ENCODE results near the gene NRXN3. TPM values are rescaled to one million over a fixed set of nuclear protein-coding genes. Genes with fewer than 3 reads are reported as not detected.

Gene NRXN3
- total and polyA plus RNA-seq, 2 donors (not counting 1 experiment from before 2014, with no cell fraction given): not detected

DNA sequence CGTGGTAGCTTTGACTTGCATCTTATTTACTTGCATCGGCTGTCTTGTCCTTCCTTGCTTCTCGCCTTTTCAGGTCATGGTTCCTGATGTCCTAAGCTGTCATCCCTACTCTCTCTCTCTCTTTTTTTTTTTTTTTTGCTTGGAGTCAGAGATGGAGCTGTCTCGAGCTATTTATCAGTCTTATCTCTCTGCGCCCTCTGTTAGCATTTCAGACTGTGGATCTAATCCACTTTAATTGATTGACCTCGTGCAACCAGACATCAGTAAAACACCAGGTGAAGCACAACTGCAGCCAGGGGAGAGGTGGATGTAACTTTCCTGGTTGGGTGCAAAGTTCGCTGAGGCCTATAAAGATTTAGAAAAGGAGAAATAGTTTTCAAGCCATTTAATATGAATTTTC lies 1486.3 kb downstream of the NRXN3 start:
- Histone ChIP-seq H3K27me3 (replicated peaks in 1 of 4; ENCODE audit: control extremely low read depth in 1 of 4, control insufficient read depth in 3 of 4, insufficient read depth in 4 of 4, low read length in 3 of 4) (no peaks in the 10 kb centered on the region), H3K4me2 (replicated peaks; ENCODE audit: low read depth, low read length, poor library complexity, severe bottlenecking) (no peak overlapping the region), H4K20me1 (ENCODE audit: control insufficient read depth, insufficient read depth, low read length, poor library complexity, severe bottlenecking) (no peaks in the 10 kb centered on the region), H3K79me2 (ENCODE audit: control insufficient read depth, insufficient read depth, low read length) (no peaks in the 10 kb centered on the region), H2AFZ (ENCODE audit: insufficient read depth, low read depth, low read length, poor library complexity, severe bottlenecking) (no peak overlapping the region), H3K27ac (ENCODE audit: low read length in 2 of 2) (no peak overlapping the region), H3K36me3 (replicated peaks in 1 of 2; ENCODE audit: control extremely low read depth in 1 of 2, control insufficient read depth in 1 of 2, extremely low read depth in 1 of 2, insufficient read depth in 2 of 2, low read length in 1 of 2) (no peaks in the 10 kb centered on the region), H3K4me1 (ENCODE audit: control insufficient read depth in 2 of 2, insufficient read depth in 2 of 2, low read length in 2 of 2) (no peaks in the 10 kb centered on the region), H3K4me3 (ENCODE audit: control extremely low read depth in 1 of 5, extremely low read depth in 1 of 5, insufficient read depth in 1 of 5, low read depth in 2 of 5, low read length in 4 of 5) (no peak overlapping the region), H3K9me3 (ENCODE audit: control extremely low read depth in 1 of 3, control insufficient read depth in 2 of 3, insufficient read depth in 1 of 3, low read length in 2 of 3) (no peaks in the 10 kb centered on the region), H3K9ac (ENCODE audit: low read length) (no peak overlapping the region)
- CTCF ChIA-PET: no interaction called here
- H3K27ac Mint-ChIP-seq: no peak overlapping the region
- POLR2A ChIA-PET: no interaction called here
- ATAC-seq (ENCODE audit: low read depth) (no peak), DNase-seq (no peak)
- no peaks in the 10 kb centered on the region for H3K4me1 Mint-ChIP-seq
- intact Hi-C loops (cut with micrococcal nuclease): no loop called here
- peaks cover 3% of the 10 kb centered on the region for H3K9me3 Mint-ChIP-seq (ENCODE audit: insufficient read depth)
- WGBS (ENCODE audit: insufficient coverage): 73% methylated on average over 4 of the region's 7 CpGs
- TF ChIP-seq, protein P1, sequence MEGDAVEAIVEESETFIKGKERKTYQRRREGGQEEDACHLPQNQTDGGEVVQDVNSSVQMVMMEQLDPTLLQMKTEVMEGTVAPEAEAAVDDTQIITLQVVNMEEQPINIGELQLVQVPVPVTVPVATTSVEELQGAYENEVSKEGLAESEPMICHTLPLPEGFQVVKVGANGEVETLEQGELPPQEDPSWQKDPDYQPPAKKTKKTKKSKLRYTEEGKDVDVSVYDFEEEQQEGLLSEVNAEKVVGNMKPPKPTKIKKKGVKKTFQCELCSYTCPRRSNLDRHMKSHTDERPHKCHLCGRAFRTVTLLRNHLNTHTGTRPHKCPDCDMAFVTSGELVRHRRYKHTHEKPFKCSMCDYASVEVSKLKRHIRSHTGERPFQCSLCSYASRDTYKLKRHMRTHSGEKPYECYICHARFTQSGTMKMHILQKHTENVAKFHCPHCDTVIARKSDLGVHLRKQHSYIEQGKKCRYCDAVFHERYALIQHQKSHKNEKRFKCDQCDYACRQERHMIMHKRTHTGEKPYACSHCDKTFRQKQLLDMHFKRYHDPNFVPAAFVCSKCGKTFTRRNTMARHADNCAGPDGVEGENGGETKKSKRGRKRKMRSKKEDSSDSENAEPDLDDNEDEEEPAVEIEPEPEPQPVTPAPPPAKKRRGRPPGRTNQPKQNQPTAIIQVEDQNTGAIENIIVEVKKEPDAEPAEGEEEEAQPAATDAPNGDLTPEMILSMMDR (IDR thresholded peaks at IDR 0.05): no peak
- no peak for TF ChIP-seq EZH2 (IDR thresholded peaks at IDR 0.05; ENCODE audit: borderline replicate concordance, insufficient read depth, low read depth, low read length, poor library complexity, severe bottlenecking)
- H3K27me3 Mint-ChIP-seq: no peaks in the 10 kb centered on the region
- H3K4me3 Mint-ChIP-seq: no peak overlapping the region

DNA sequence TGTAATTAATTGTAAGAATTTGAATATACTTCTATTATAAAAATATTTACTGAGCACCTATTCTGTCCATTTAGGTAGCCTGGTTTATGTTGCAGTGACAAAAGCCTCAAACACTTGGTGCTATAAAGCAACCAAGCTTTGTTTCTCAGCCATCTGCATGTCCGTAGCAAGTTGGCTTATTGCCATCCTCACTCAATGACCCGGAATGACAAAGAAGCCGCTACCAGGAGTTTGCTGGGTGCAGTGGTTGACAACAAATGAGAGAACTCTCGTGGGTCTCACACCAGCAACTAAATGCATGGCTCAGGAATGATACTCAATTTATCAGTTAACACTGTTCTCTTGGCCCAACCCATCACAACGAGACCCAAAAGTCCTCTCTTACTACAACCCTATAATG lies 1488.0 kb downstream of the NRXN3 start:
- no peaks in the 10 kb centered on the region for H3K27me3 Mint-ChIP-seq
- H2AFZ ChIP-seq (ENCODE audit: insufficient read depth, low read depth, low read length, poor library complexity, severe bottlenecking): no peak overlapping the region
- intact Hi-C loops (cut with micrococcal nuclease): no loop called here
- no peak overlapping the region for H3K27ac Mint-ChIP-seq
- H3K36me3 ChIP-seq (replicated peaks in 1 of 2; ENCODE audit: control extremely low read depth in 1 of 2, control insufficient read depth in 1 of 2, extremely low read depth in 1 of 2, insufficient read depth in 2 of 2, low read length in 1 of 2): no peaks in the 10 kb centered on the region
- 75% methylated on average over 4 of the region's 5 CpGs for WGBS (ENCODE audit: insufficient coverage)
- no peak for TF ChIP-seq EZH2 (IDR thresholded peaks at IDR 0.05; ENCODE audit: borderline replicate concordance, insufficient read depth, low read depth, low read length, poor library complexity, severe bottlenecking)
- TF ChIP-seq, protein P1 (IDR thresholded peaks at IDR 0.05): no peak
- no peak overlapping the region for H3K4me2 ChIP-seq (replicated peaks; ENCODE audit: low read depth, low read length, poor library complexity, severe bottlenecking)
- no peaks in the 10 kb centered on the region for H3K79me2 ChIP-seq (ENCODE audit: control insufficient read depth, insufficient read depth, low read length)
- no peak overlapping the region for H3K4me3 ChIP-seq (ENCODE audit: control extremely low read depth in 1 of 5, extremely low read depth in 1 of 5, insufficient read depth in 1 of 5, low read depth in 2 of 5, low read length in 4 of 5)
- no peaks in the 10 kb centered on the region for H3K4me1 ChIP-seq (ENCODE audit: control insufficient read depth in 2 of 2, insufficient read depth in 2 of 2, low read length in 2 of 2)
- no peak for DNase-seq
- H3K27ac ChIP-seq (ENCODE audit: low read length in 2 of 2): no peak overlapping the region
- ChIA-PET POLR2A (no interaction called here), CTCF (no interaction called here)
- no peak overlapping the region for H3K9ac ChIP-seq (ENCODE audit: low read length)
- no peaks in the 10 kb centered on the region for H3K9me3 Mint-ChIP-seq (ENCODE audit: insufficient read depth)
- no peaks in the 10 kb centered on the region for H3K27me3 ChIP-seq (replicated peaks in 1 of 4; ENCODE audit: control extremely low read depth in 1 of 4, control insufficient read depth in 3 of 4, insufficient read depth in 4 of 4, low read length in 3 of 4)
- no peak for ATAC-seq (ENCODE audit: low read depth)
- H3K9me3 ChIP-seq (ENCODE audit: control extremely low read depth in 1 of 3, control insufficient read depth in 2 of 3, insufficient read depth in 1 of 3, low read length in 2 of 3): no peaks in the 10 kb centered on the region
- no peaks in the 10 kb centered on the region for H4K20me1 ChIP-seq (ENCODE audit: control insufficient read depth, insufficient read depth, low read length, poor library complexity, severe bottlenecking)
- no peaks in the 10 kb centered on the region for H3K4me1 Mint-ChIP-seq
- no peak overlapping the region for H3K4me3 Mint-ChIP-seq
